HEK293 (cell line): ENCODE data around the gene IL17RC.

ENCODE experiments used
- CTCF ChIP-seq: fragments of 450-650 bp; formaldehyde crosslinking; IDR thresholded peaks from 2 replicates; pipeline ENCODE4 v1.5.1; 2016; ENCODE audit warnings: missing biosample characterization, missing genetic modification characterization
- REST ChIP-seq: fragments of 450-650 bp; formaldehyde crosslinking; IDR thresholded peaks from 2 replicates; pipeline ENCODE4 v1.5.1; 2016; ENCODE audit warnings: missing biosample characterization, missing genetic modification characterization

DNA sequence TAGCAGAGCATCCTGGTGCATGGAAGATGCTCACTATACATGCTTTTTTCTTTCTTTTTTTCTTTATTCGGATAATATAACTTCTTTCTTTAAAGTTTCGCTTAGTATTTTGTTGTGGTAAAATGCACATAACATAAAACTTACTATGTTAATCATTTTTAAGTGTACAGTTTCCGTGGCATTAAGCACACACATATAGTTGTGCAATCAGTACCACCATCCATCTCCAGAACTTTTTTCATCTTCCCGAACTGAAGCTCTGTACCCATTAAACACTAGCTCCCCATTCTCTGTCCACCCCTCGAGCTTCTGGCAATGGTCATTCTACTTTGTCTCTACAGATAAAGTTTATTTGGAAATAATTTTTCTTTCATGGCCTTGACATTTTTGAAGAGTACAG, 27.5 kb upstream of the IL17RC start:
- TF ChIP-seq CTCF (no peak), REST (tag by site-specific recombination) (no peak)
